Muscle layer of duodenum (tissue), 2 donors: ENCODE data around the gene MPRIP.
"Not testable (repeated sequence)": the region's sequence is repeated elsewhere in the genome, so short reads cannot be mapped to it uniquely, and the experiment has no call there.

Experiments
- H3K27ac ChIP-seq: one replicate; pipeline ENCODE4 v1.7.0; 2013; ENCODE audit warnings: mild to moderate bottlenecking, low read length
- H3K27me3 ChIP-seq: one replicate; pipeline ENCODE4 v1.7.0; 2013; ENCODE audit warnings: low read depth, mild to moderate bottlenecking, control low read depth, low read length
- H3K36me3 ChIP-seq, 2 donors: one replicate each; pipeline ENCODE4 v1.7.0; 2013; ENCODE audit warnings: low read length in 2 of 2, control low read depth in 1 of 2, mild to moderate bottlenecking in 1 of 2; ENCODE audit not compliant: insufficient read depth in 2 of 2, control insufficient read depth in 1 of 2
- H3K4me1 ChIP-seq, 2 donors: one replicate each; pipeline ENCODE4 v1.7.0; 2013; ENCODE audit warnings: low read length in 2 of 2, mild to moderate bottlenecking in 2 of 2, control low read depth in 1 of 2, moderate library complexity in 1 of 2; ENCODE audit not compliant: insufficient read depth in 2 of 2, control insufficient read depth in 1 of 2
- H3K4me3 ChIP-seq, 2 donors: one replicate each; pipeline ENCODE4 v1.7.0; 2013; ENCODE audit warnings: low read length in 2 of 2, low read depth in 1 of 2, mild to moderate bottlenecking in 1 of 2
- H3K9me3 ChIP-seq, 2 donors: one replicate each; pipeline ENCODE4 v1.7.0; 2013; ENCODE audit warnings: low read length in 2 of 2, control low read depth in 1 of 2, mild to moderate bottlenecking in 1 of 2; ENCODE audit not compliant: control insufficient read depth in 1 of 2
- donor health status: healthy.

MPRIP gene

GRCh38 chr17:17128476-17129075, 86.3 kb downstream of the MPRIP start:
- Histone ChIP-seq H3K4me3 (no peak overlapping the region), H3K36me3 (peaks cover 33 to 56% of the 10 kb centered on the region in 2 donors), H3K27ac (no peak overlapping the region), H3K4me1 (peaks cover 0 to 15% of the 10 kb centered on the region in 2 donors), H3K9me3 (no peaks in the 10 kb centered on the region), H3K27me3 (no peaks in the 10 kb centered on the region)

- no peaks in the 10 kb centered on the region for H3K9me3 ChIP-seq
- H3K27me3 ChIP-seq: no peaks in the 10 kb centered on the region
- H3K27ac ChIP-seq: no peak overlapping the region
- H3K4me3 ChIP-seq: no peak overlapping the region
- peaks cover 0 to 15% of the 10 kb centered on the region in 2 donors for H3K4me1 ChIP-seq
- H3K36me3 ChIP-seq: peaks cover 39 to 57% of the 10 kb centered on the region in 2 donors
Observed at GRCh38 chr17:17129466-17129865, 87.2 kb downstream of the MPRIP start.

- no peaks in the 10 kb centered on the region for H3K27me3 ChIP-seq
- no peak overlapping the region for H3K4me3 ChIP-seq
- H3K36me3 ChIP-seq: peaks cover 47 to 57% of the 10 kb centered on the region in 2 donors
- peaks cover 0 to 12% of the 10 kb centered on the region in 2 donors for H3K4me1 ChIP-seq
- no peak overlapping the region for H3K27ac ChIP-seq
- H3K9me3 ChIP-seq: no peaks in the 10 kb centered on the region
Observed at GRCh38 chr17:17130077-17130844, 88.0 kb downstream of the MPRIP start.

GRCh38 chr17:17131839-17132238, 89.6 kb downstream of the MPRIP start:
- Histone ChIP-seq H3K27ac (no peak overlapping the region), H3K4me3 (no peak overlapping the region), H3K36me3 (peaks cover 53 to 68% of the 10 kb centered on the region in 2 donors), H3K9me3 (no peaks in the 10 kb centered on the region), H3K4me1 (no peaks in the 10 kb centered on the region), H3K27me3 (no peaks in the 10 kb centered on the region)

- no peaks in the 10 kb centered on the region for H3K9me3 ChIP-seq
- H3K27ac ChIP-seq: no peak overlapping the region
- no peak overlapping the region for H3K4me3 ChIP-seq
- H3K36me3 ChIP-seq: peaks cover 44 to 67% of the 10 kb centered on the region in 2 donors
- H3K27me3 ChIP-seq: no peaks in the 10 kb centered on the region
- no peaks in the 10 kb centered on the region for H3K4me1 ChIP-seq
Observed at GRCh38 chr17:17132746-17133145, 90.5 kb downstream of the MPRIP start.

GRCh38 chr17:17134051-17134956, 92.0 kb downstream of the MPRIP start:
- no peaks in the 10 kb centered on the region for H3K27me3 ChIP-seq
- no peaks in the 10 kb centered on the region for H3K4me1 ChIP-seq
- no peaks in the 10 kb centered on the region for H3K9me3 ChIP-seq
- H3K36me3 ChIP-seq: peaks cover 58 to 77% of the 10 kb centered on the region in 2 donors
- no peak overlapping the region for H3K4me3 ChIP-seq
- no peak overlapping the region for H3K27ac ChIP-seq

GRCh38 chr17:17134957-17135333, 92.7 kb downstream of the MPRIP start:
- Histone ChIP-seq H3K27me3 (no peaks in the 10 kb centered on the region), H3K36me3 (peaks cover 61 to 78% of the 10 kb centered on the region in 2 donors), H3K27ac (no peak overlapping the region), H3K9me3 (no peaks in the 10 kb centered on the region), H3K4me1 (no peaks in the 10 kb centered on the region), H3K4me3 (no peak overlapping the region)

- not testable (repeated sequence) for H3K4me1 ChIP-seq, H3K27me3 ChIP-seq, H3K9me3 ChIP-seq, H3K27ac ChIP-seq, H3K4me3 ChIP-seq
- H3K36me3 ChIP-seq: peaks cover 65 to 71% of the 10 kb centered on the region in 2 donors
Observed at GRCh38 chr17:17136221-17136620, 94.0 kb downstream of the MPRIP start.

GRCh38 chr17:17137731-17138585, 95.7 kb downstream of the MPRIP start:
- Histone ChIP-seq H3K9me3 (no peaks in the 10 kb centered on the region), H3K4me3 (no peak overlapping the region), H3K36me3 (peaks cover 59 to 60% of the 10 kb centered on the region in 2 donors), H3K27ac (no peak overlapping the region), H3K27me3 (no peaks in the 10 kb centered on the region), H3K4me1 (peaks cover 0 to 4% of the 10 kb centered on the region in 2 donors)

GRCh38 chr17:17139972-17140589, 97.8 kb downstream of the MPRIP start:
- Histone ChIP-seq H3K36me3 (peaks cover 56 to 72% of the 10 kb centered on the region in 2 donors), H3K27me3 (no peaks in the 10 kb centered on the region), H3K4me3 (no peak overlapping the region), H3K4me1 (peaks cover 0 to 8% of the 10 kb centered on the region in 2 donors), H3K27ac (no peak overlapping the region), H3K9me3 (no peaks in the 10 kb centered on the region)
